Activated CD4-positive, alpha-beta T cell treated with anti-CD3 and anti-CD28 coated beads for 36 hours (primary cell): ENCODE measurements around the gene MTMR8. TPM values are rescaled to one million over a fixed set of nuclear protein-coding genes. Genes with fewer than 3 reads are reported as not detected.

ENCODE experiments used
- ATAC-seq: fragments of 200-7000 bp; cut with Tn5 transposase; one replicate; pipeline ENCODE4 v1.10.0; 2021; ENCODE audit warnings: mild to moderate bottlenecking, moderate library complexity
- CTCF ChIA-PET: fragments of 350-600 bp; sonication (Branson Sonifier 250); formaldehyde crosslinking; loops from one replicate; lab custom pipeline; 2021; ENCODE audit warnings: antibody characterized with exemption; lab: Charles Lee
- POLR2A ChIA-PET: fragments of 350-600 bp; sonication (Branson Sonifier 250); formaldehyde crosslinking; loops from one replicate; lab custom pipeline; 2021; ENCODE audit warnings: antibody characterized with exemption, inconsistent platforms; lab: Charles Lee
- DNase-seq: peaks from one replicate; pipeline ENCODE4 v3.0.0-alpha.2; 2020
- H3K27ac Mint-ChIP-seq: one replicate; pipeline ENCODE4 v1.8.0; 2021; ENCODE audit warnings: mixed read lengths
- H3K27me3 Mint-ChIP-seq: one replicate; pipeline ENCODE4 v1.8.0; 2021; ENCODE audit warnings: mixed read lengths
- H3K36me3 Mint-ChIP-seq: one replicate; pipeline ENCODE4 v1.8.0; 2021; ENCODE audit warnings: low read depth, mixed read lengths
- H3K4me1 Mint-ChIP-seq: one replicate; pipeline ENCODE4 v1.8.0; 2021; ENCODE audit warnings: mixed read lengths
- H3K4me3 Mint-ChIP-seq: one replicate; pipeline ENCODE4 v1.8.0; 2021; ENCODE audit warnings: mild to moderate bottlenecking, moderate library complexity, mixed read lengths
- H3K9me3 Mint-ChIP-seq: one replicate; pipeline ENCODE4 v1.8.0; 2021; ENCODE audit warnings: low read depth, mixed read lengths
- intact Hi-C, 2 experiments: fragments of 100-400 bp; cut with DNase I in 1 of 2; cut with micrococcal nuclease in 1 of 2; formaldehyde crosslinking; loops; one replicate each; pipeline versions ENCODE4 v1.14.2 to v1.15.1; 2022 to 2024; cut with DNase I, micrococcal nuclease
- total RNA-seq, 2 experiments: library from RNA; stranded (reverse); gene quantifications; one replicate each; pipeline ENCODE4 v1.2.3, GENCODE V29; 2021

The MTMR8 gene
- total RNA-seq, 2 experiments from 2014 or later = 3.4 to 4.1 TPM

GRCh38 chrX:64306712-64307111 is 88.5 kb downstream of the MTMR8 start:
- no peaks in the 10 kb centered on the region for H3K27me3 Mint-ChIP-seq
- DNase-seq (no peak), ATAC-seq (no peak)
- H3K4me1 Mint-ChIP-seq = no peaks in the 10 kb centered on the region
- H3K4me3 Mint-ChIP-seq = no peak overlapping the region
- CTCF ChIA-PET = no interaction called here
- H3K36me3 Mint-ChIP-seq = peaks cover 17% of the 10 kb centered on the region
- POLR2A ChIA-PET = no interaction called here
- peaks cover 12% of the 10 kb centered on the region for H3K9me3 Mint-ChIP-seq
- H3K27ac Mint-ChIP-seq = no peak overlapping the region
- intact Hi-C loops = no loop called here

GRCh38 chrX:64291123-64291522 is 104.1 kb downstream of the MTMR8 start:
- ChIA-PET CTCF (no interaction called here), POLR2A (no interaction called here)
- Mint-ChIP-seq H3K4me1 (no peaks in the 10 kb centered on the region), H3K27me3 (no peaks in the 10 kb centered on the region), H3K4me3 (no peak overlapping the region), H3K27ac (no peak overlapping the region), H3K36me3 (peaks cover 19% of the 10 kb centered on the region), H3K9me3 (peaks cover 10% of the 10 kb centered on the region)
- no peak for ATAC-seq
- intact Hi-C loops = no loop called here
- DNase-seq = no peak

GRCh38 chrX:64265265-64265664 is 130.0 kb downstream of the MTMR8 start:
- DNase-seq (no peak), ATAC-seq (no peak)
- Mint-ChIP-seq H3K27me3 (no peaks in the 10 kb centered on the region), H3K4me3 (no peak overlapping the region), H3K4me1 (no peaks in the 10 kb centered on the region), H3K36me3 (peaks cover 40% of the 10 kb centered on the region), H3K27ac (no peak overlapping the region), H3K9me3 (peaks cover 4% of the 10 kb centered on the region)
- POLR2A ChIA-PET = no interaction called here
- CTCF ChIA-PET = no interaction called here
- intact Hi-C loops = loop anchor here in 1 of 2 experiments (10.0 kb wide), 1 partner anchor 60 kb away; the partner anchor contains the start of gene AMER1

GRCh38 chrX:64230123-64230970 is 164.9 kb downstream of the MTMR8 start, which contains the start of gene ASB12:
Gene ASB12, minus strand, starts transcription at chrX:64230607. Its CDS starts 4,957 bp downstream, at chrX:64225650.
- intact Hi-C loops = no loop called here
- H3K27ac Mint-ChIP-seq = no peak within 1 kb of the TSS
- no peaks in the 10 kb centered on the region for H3K27me3 Mint-ChIP-seq
- DNase-seq (no peak), ATAC-seq (no peak)
- ChIA-PET CTCF (no interaction called here), POLR2A (no interaction called here)
- H3K4me1 Mint-ChIP-seq = no peaks in the 10 kb centered on the region
- H3K4me3 Mint-ChIP-seq = no peak within 1 kb of the TSS
- no peaks in the 10 kb centered on the region for H3K36me3 Mint-ChIP-seq
- peaks cover 2% of the 10 kb centered on the region for H3K9me3 Mint-ChIP-seq

- H3K9me3 Mint-ChIP-seq = peaks cover 2% of the 10 kb centered on the region
- ATAC-seq (no peak), DNase-seq (no peak)
- CTCF ChIA-PET = no interaction called here
- POLR2A ChIA-PET = no interaction called here
- intact Hi-C loops = no loop called here
- H3K27me3 Mint-ChIP-seq = no peaks in the 10 kb centered on the region
- no peaks in the 10 kb centered on the region for H3K4me1 Mint-ChIP-seq
- no peak overlapping the region for H3K27ac Mint-ChIP-seq
- no peaks in the 10 kb centered on the region for H3K36me3 Mint-ChIP-seq
- H3K4me3 Mint-ChIP-seq = no peak overlapping the region
Observed at GRCh38 chrX:64229154-64229553, 166.1 kb downstream of the MTMR8 start.

Other genes starting within 250 kb of the MTMR8 start
- 1 to 10 TPM; 3.2 to 3.5 TPM for gene AMER1, start 189.7 kb downstream of the MTMR8 start, total RNA-seq
- not detected for gene ASB12, start 164.8 kb downstream of the MTMR8 start, total RNA-seq